ENCODE measurements around the gene ANG.

DNA sequence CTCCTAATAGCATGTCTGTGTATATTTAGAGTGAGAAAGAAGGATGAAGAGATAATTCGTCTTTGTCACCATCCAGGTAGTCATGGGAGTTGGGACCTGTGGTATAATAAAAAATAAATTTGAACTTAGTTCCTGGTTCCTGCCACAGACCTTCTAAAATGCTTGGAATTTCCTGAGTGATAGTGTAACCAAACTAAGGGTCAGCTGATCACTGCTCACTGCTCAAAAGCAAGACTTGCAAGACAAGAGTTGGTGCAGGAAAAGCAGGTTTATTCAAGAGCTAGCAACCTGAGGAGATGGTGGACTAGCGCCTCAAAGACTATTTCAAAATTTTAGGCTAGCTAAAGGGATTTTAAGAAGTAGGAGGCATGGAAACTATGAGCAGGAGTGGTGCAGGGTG is 19.1 kb downstream of the ANG start:
- TF ChIP-seq CTCF (IDR thresholded peaks at IDR 0.05; ENCODE audit: low read depth, low read length) = no peak
- TF ChIP-seq EZH2phosphoT487 (IDR thresholded peaks at IDR 0.05; ENCODE audit: low read depth) = no peak
